GM12872 (cell line): Measurements from ENCODE around the gene SERPINB3.
"Not testable (repeated sequence)": the region's sequence is repeated elsewhere in the genome, so short reads cannot be mapped to it uniquely, and the experiment has no call there.

Experiments used
- CTCF ChIP-seq: IDR thresholded peaks from 3 replicates; pipeline ENCODE4 v1.5.1; 2011; ENCODE audit warnings: low read depth, mild to moderate bottlenecking, low read length, moderate library complexity; ENCODE audit not compliant: insufficient read depth

SERPINB3 gene

GRCh38 chr18:63679820-63680606 is 18.3 kb upstream of the SERPINB3 start:
- TF ChIP-seq CTCF, result no peak

DNA sequence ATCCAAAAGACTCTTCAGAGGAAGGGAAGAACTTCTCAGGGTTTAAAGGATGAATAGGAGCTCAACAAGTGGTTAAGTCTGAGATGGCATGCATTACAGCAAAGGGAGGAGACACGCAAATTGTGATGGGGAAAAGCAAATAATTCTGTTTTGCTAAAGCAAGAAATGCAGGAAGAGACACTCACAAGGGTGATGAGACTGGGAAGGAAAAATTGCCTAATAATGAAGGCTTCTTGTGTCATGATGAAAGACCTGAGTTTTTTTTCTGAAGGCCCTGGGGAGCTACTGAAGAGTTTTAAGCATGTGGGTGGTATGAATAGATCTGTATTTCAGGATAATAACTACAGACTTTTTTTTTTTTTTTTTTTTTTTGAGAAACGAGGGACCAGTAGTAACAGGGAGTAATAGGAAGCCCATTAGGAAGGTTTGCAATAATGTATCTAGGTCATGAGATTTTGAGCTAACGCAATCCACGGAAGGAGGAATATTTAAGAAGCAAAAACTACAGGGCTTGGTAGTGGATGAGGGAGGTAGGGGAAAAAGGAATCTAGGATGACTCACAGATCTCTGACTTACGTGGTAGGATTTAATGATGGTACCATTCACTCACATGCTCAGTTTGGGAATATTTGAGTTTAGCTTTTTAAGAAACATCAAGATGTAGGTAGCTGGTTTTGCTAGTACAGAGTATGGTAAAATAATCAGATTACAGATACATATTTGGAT is 16.0 kb upstream of the SERPINB3 start:
- TF ChIP-seq CTCF, result no peak

DNA sequence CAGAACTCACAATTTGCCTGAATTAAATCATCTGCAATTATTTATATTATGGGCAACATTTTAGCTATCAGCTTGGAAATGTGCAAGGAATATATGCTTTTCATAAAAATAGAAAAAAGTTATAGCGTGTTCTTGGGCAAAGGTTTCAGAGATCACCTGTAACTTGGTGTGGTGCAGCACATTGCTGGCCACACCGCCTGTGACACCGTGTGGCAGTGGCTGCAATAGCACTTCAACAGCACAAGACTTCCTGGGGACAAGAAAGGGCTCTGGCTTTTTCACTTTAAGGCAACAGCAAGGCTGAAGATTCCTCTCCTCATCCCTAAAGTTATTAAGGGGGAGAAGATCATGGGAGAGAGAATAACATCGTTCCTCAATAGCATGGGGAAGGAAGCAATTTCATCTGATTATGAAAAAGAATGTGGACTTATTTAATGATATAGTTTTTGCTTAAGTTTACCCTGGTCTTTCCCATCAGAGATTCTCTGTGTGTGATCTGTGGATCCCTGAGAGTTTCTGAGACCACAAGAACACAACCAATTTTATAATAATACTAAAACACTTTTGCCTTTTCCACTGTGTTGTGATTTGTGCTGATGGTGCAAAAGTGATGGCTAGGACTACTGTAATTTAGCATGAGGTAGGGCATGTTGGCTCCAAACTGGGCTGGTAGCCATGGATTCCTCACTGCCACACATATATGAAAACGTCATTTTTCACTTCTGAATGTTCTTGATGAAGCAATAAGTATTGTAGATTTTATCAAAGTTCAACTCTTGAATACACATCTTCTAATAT is 15.0 kb upstream of the SERPINB3 start:
- peak; percentile 71 for TF ChIP-seq CTCF

GRCh38 chr18:63664571-63664970 is 2.9 kb upstream of the SERPINB3 start:
- no peak for TF ChIP-seq CTCF

- TF ChIP-seq CTCF, result no peak
Observed at GRCh38 chr18:63648241-63648640, 13.5 kb downstream of the SERPINB3 start.

- no peak for TF ChIP-seq CTCF
Observed at GRCh38 chr18:63646936-63647335, 14.8 kb downstream of the SERPINB3 start.

GRCh38 chr18:63644142-63644541 is 17.6 kb downstream of the SERPINB3 start, which contains the start of gene SERPINB4:
TSS of gene SERPINB4 (minus strand) at chr18:63644256. CDS start at chr18:63643577, 679 bp downstream.
- TF ChIP-seq CTCF, result not testable (repeated sequence)
